MM.1S (cell line): ENCODE measurements around the gene MAFB.

Source experiments
- DNase-seq: peaks from one replicate; pipeline ENCODE4 v3.0.0-alpha.2; 2015
- H2AFZ ChIP-seq: fragments of 300-600 bp; sonication (generic); 2 replicates; pipeline ENCODE4 v1.6.0; 2016; ENCODE audit warnings: antibody characterized with exemption, low read length
- H3F3A ChIP-seq: fragments of 300-600 bp; sonication (generic); 2 replicates; pipeline ENCODE4 v1.6.1; 2016; ENCODE audit warnings: mild to moderate bottlenecking, antibody characterized with exemption, low read length, moderate library complexity, mixed read lengths; ENCODE audit not compliant: insufficient read depth
- H3K27ac ChIP-seq: fragments of 300-600 bp; sonication (generic); 2 replicates; pipeline ENCODE4 v1.5.1; 2016; ENCODE audit warnings: mild to moderate bottlenecking, low read length
- H3K27me3 ChIP-seq: fragments of 300-600 bp; sonication (generic); replicated peaks from 2 replicates; pipeline ENCODE4 v1.6.0; 2016; ENCODE audit warnings: low read length; ENCODE audit not compliant: insufficient read depth
- H3K36me3 ChIP-seq: fragments of 300-600 bp; sonication (generic); replicated peaks from 2 replicates; pipeline ENCODE4 v1.6.1; 2016; ENCODE audit warnings: mild to moderate bottlenecking, low read length, mixed read lengths; ENCODE audit not compliant: insufficient read depth
- H3K4me1 ChIP-seq: fragments of 300-600 bp; sonication (generic); 2 replicates; pipeline ENCODE4 v1.6.1; 2016; ENCODE audit warnings: low read length, mixed read lengths
- H3K4me2 ChIP-seq: fragments of 300-600 bp; sonication (generic); 2 replicates; pipeline ENCODE4 v1.6.0; 2016; ENCODE audit warnings: low read depth, low read length
- H3K4me3 ChIP-seq: fragments of 300-600 bp; sonication (generic); 2 replicates; pipeline ENCODE4 v1.5.1; 2016; ENCODE audit warnings: low read length, mixed read lengths
- H3K79me2 ChIP-seq: fragments of 300-600 bp; sonication (generic); 2 replicates; pipeline ENCODE4 v1.6.1; 2016; ENCODE audit warnings: mixed run types, low read length, mixed read lengths
- H3K9ac ChIP-seq: fragments of 300-600 bp; sonication (generic); 2 replicates; pipeline ENCODE4 v1.6.1; 2016; ENCODE audit warnings: low read length, mixed read lengths
- H3K9me2 ChIP-seq: fragments of 300-600 bp; sonication (generic); replicated peaks from 2 replicates; pipeline ENCODE4 v1.6.1; 2016; ENCODE audit warnings: mild to moderate bottlenecking, low read length, mixed read lengths; ENCODE audit not compliant: insufficient read depth
- H3K9me3 ChIP-seq: fragments of 300-600 bp; sonication (generic); replicated peaks from 2 replicates; pipeline ENCODE4 v1.6.1; 2016; ENCODE audit warnings: mild to moderate bottlenecking, low read length, mixed read lengths; ENCODE audit not compliant: insufficient read depth
- H4K20me1 ChIP-seq: fragments of 300-600 bp; sonication (generic); 2 replicates; pipeline ENCODE4 v1.6.1; 2016; ENCODE audit warnings: mild to moderate bottlenecking, low read length, moderate library complexity, mixed read lengths; ENCODE audit not compliant: insufficient read depth
- CTCF ChIP-seq: fragments of 300-600 bp; sonication (generic); IDR thresholded peaks from 2 replicates; pipeline ENCODE4 v1.5.1; 2016; ENCODE audit warnings: antibody characterized with exemption, low read length, mixed read lengths
- EZH2 ChIP-seq: fragments of 300-600 bp; sonication (generic); optimal IDR thresholded peaks from 2 replicates; pipeline ENCODE3; 2017; ENCODE audit warnings: low read depth, mild to moderate bottlenecking, antibody characterized with exemption, low read length, mixed read lengths
- EZH2phosphoT487 ChIP-seq: fragments of 300-600 bp; sonication (generic); IDR thresholded peaks from 2 replicates; pipeline ENCODE4 v1.6.1; 2018; ENCODE audit warnings: antibody characterized with exemption, low read length

The MAFB gene

DNA sequence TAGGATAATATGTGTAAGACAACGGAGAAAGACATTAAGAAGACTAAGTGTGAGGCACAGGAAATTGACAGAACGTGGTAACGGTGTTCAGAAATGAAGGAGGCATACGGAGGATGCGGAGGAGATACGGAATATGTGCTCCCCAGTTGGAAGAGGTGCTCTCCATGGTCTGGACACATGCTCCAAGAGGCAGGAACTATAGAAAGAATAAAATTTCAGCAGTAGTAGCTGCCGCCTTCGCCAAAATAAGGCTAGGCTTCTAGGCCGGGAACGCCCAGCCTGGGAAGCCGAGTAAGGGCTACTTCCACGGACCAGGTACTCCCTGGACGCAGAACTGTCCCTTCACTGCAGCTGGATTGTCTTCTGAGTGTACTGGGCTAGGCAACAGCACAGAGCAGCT, 7.4 kb downstream of the MAFB start:
- Histone ChIP-seq H3K4me3 (no peak overlapping the region), H3K36me3 (no peaks in the 10 kb centered on the region), H3K9ac (no peak overlapping the region), H3K27me3 (peaks cover 33% of the 10 kb centered on the region), H3K79me2 (no peaks in the 10 kb centered on the region), H3F3A (no peaks in the 10 kb centered on the region), H3K9me2 (no peaks in the 10 kb centered on the region), H3K4me1 (peaks cover 6% of the 10 kb centered on the region; the same call in 1 of the 2 replicates), H2AFZ (no peak overlapping the region), H3K27ac (no peak overlapping the region), H3K4me2 (no peak overlapping the region), H3K9me3 (no peaks in the 10 kb centered on the region), H4K20me1 (no peaks in the 10 kb centered on the region)
- TF ChIP-seq CTCF (no peak), EZH2phosphoT487 (no peak), EZH2 (no peak)
- DNase-seq, result no peak

DNA sequence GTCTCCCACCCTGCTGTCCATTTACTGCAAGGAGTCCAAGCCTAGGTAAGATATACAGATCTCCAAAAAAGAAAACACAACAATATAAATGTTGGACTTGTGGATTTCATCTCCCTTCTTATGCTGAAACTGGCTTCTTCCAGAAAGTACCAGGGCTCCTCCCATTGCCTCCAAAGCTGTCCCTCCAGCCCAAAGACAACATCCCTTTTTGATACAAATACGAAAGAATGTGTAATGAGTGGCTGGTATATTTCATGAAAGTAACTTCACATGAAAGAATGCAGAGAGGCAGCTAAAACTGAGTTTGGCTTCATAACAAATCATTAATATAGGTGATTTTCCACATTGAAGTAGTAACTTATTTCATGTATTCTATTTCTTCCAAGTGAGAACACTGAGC, 7.9 kb downstream of the MAFB start:
- Histone ChIP-seq H3K9ac (no peak overlapping the region), H3K9me3 (no peaks in the 10 kb centered on the region), H3K4me2 (no peak overlapping the region), H2AFZ (no peak overlapping the region), H3K36me3 (no peaks in the 10 kb centered on the region), H3K79me2 (no peaks in the 10 kb centered on the region), H4K20me1 (no peaks in the 10 kb centered on the region), H3F3A (peaks cover 2% of the 10 kb centered on the region; the same call in 1 of the 2 replicates), H3K4me3 (no peak overlapping the region), H3K9me2 (no peaks in the 10 kb centered on the region), H3K27ac (no peak overlapping the region), H3K4me1 (peaks cover 8% of the 10 kb centered on the region), H3K27me3 (peaks cover 27% of the 10 kb centered on the region)
- DNase-seq, result no peak
- TF ChIP-seq EZH2 (no peak), EZH2phosphoT487 (no peak), CTCF (no peak)

- no peaks in the 10 kb centered on the region for H4K20me1 ChIP-seq
- H3K27ac ChIP-seq, result no peak overlapping the region
- no peak overlapping the region for H3K9ac ChIP-seq
- TF ChIP-seq CTCF (no peak), EZH2 (no peak), EZH2phosphoT487 (no peak)
- H3K9me3 ChIP-seq, result no peaks in the 10 kb centered on the region
- peaks cover 27% of the 10 kb centered on the region for H3K27me3 ChIP-seq
- H3K4me2 ChIP-seq, result no peak overlapping the region
- no peaks in the 10 kb centered on the region for H3K9me2 ChIP-seq
- no peak overlapping the region for H2AFZ ChIP-seq
- H3K79me2 ChIP-seq, result no peaks in the 10 kb centered on the region
- DNase-seq, result no peak
- peaks cover 16% of the 10 kb centered on the region for H3K4me1 ChIP-seq
- H3F3A ChIP-seq, result peaks cover 6% of the 10 kb centered on the region; the same call in 1 of the 2 replicates
- no peak overlapping the region for H3K4me3 ChIP-seq
- H3K36me3 ChIP-seq, result no peaks in the 10 kb centered on the region
These were observed 8.7 kb downstream of the MAFB start for GRCh38 chr20:40680161-40680959.
